GM19025 (cell line): ENCODE results near the gene MROH2B.

Experiments used
- ATAC-seq: cut with Tn5 transposase; IDR thresholded peaks from one replicate; pipeline ENCODE4 v1.9.1; 2021; ENCODE audit warnings: mild to moderate bottlenecking, low read depth, moderate library complexity; ENCODE audit not compliant: unreplicated experiment

Gene MROH2B

DNA sequence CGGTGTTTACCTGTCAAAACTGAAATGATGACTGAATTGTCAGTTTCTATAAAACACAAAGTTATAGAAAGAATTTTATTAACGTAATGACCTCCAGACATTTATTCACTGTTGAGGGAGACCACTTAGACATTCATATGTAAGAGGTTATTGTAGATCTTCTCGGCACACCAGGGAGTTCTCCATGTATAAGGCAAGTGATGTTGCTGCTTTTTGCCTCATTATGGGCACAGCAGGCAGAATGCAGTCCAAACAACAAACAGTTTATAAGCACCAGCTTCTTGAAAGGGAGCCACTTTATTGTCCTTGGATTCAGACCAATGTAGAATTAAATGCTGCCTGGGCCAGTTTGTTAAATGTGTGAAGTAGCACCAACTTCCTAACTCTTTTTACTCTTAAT, 95.1 kb downstream of the MROH2B start:
- no peak for ATAC-seq

DNA sequence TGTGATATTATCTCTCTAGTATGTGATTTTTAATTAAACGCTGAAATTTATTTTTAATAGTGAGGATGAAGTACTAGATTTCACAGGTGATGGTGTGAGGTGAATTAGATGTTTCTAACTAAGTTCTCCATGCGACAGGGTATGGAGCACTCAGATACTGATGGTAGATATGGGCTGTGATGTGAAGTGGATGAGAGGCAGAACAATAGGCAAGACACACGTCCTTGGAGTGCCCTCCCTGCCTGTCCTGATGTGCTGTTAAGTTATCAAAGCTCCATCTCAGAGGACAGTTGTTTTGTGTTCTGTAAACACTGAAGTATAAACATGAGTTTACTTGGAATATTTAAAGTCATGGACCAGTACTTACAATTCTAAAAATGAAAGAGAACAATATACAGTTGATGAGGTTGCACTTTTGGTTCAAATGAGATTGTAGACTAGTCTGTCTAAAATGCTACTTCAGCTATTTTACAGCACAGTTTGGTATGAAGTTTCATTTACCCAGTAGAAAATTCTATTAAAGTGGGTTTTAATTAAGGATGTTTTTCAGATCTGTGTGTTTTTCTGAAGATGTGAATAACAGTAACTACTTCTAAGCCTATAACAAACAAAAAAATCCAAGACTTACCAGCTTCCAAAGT, 97.7 kb downstream of the MROH2B start:
- ATAC-seq, result no peak

DNA sequence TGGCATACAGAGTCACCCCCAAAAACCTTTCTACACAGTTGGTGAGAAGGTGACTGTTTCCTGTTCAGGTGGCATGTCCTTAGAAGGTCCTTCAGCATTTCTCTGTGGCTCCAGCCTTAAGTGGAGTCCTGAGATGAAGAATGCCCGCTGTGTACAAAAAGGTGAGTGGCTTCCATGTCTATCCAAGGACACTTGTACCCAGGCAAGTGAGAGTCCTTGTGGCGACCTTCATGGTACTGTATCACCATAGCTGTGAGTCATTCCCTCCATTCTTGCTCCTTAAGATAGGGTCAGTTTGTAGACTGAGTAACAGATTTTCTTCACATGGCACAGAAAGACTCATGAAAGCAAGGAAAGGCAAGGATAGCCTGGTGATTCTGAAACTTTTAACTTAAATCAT, 98.7 kb downstream of the MROH2B start:
- ATAC-seq, result no peak

DNA sequence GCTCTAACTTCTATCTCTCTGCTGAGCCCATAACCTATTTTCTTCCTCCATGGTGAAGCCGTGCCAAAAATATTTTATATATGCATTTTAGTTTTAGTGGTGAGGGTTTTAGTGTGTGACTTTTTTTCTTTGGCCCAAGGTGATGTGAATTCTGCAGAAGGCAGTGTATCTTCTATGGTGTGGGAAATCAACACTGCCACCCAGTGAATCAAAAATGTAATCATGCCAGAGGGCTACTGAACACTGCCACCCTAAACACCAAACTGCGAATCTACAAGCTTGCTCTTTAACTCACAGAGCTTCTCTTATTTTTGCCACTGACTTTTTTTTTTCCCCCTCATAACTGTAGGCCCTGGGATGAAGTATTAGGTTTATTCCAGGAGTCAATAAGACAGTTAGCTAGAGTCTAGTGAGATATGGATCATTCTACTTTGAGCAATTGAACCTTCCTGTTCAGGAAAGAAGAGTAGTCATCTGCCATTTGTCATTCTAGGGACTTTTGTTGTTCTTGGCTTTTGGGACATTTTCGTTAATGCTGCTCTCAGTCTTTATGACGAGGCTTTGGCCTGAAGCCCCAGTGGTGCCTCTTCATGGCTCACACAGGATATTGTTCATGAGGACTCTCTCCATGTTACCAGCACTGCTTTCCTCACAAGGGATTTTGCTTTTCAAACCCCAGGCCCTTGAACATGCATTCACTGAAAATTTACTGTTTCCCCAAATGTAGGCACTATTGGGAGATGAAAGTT, 108.8 kb downstream of the MROH2B start:
- no peak for ATAC-seq

DNA sequence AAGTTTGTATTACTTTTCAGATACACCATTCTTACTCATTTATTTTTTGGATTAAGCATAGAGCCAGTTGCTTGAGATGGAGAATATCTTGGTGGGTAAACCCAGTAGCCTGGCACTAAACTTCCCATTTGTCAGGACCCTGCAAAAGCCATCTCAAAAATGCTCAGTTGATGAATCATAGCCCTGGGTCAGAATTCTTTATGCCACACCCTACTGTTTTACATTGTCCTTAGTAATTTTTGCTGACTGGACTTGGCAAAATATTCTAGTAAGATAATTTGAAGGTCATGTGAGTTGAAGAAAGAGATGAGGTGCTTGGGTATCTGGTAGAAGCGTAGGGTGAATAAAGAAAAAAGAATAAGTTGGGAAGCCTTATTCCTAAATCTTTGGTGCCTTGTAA, 111.1 kb downstream of the MROH2B start:
- ATAC-seq, result no peak

DNA sequence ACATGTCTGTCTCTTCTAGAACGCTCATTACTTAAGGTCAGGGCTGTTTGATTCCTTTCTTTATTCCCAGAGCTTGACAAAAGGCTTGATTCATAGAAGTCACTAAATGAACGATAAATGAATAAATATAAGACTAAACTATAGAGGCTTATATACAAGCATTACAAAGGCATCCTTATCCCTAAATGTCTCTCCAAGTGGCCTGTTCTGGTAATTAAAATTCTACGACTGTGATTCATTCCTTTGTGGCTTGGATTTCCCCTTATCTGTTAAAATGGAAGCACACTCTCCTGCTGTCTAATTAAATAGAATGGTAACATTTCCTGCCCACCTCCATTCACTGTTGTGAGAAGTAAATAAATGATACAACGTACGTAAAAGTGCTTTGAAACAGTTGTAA, 112.3 kb downstream of the MROH2B start:
- no peak for ATAC-seq

DNA sequence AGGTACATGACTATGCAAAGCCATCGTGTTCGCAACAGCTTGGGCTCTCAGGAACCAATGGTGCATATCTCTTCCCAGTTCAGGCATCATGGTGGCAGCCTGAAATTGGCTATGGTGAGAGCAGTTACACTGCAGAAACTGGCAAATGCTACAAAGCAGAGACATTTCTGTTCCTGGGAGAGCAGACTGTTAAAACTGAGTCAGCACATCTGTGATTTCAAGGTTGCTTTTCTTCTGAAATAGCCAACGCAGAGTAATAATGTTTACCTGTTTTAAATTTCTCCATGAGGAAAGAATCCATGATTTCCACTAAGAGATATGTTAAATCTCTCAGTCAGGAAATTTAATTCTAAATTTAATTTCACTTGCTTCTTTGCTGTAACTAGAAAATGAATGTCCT, 114.1 kb downstream of the MROH2B start:
- no peak for ATAC-seq

DNA sequence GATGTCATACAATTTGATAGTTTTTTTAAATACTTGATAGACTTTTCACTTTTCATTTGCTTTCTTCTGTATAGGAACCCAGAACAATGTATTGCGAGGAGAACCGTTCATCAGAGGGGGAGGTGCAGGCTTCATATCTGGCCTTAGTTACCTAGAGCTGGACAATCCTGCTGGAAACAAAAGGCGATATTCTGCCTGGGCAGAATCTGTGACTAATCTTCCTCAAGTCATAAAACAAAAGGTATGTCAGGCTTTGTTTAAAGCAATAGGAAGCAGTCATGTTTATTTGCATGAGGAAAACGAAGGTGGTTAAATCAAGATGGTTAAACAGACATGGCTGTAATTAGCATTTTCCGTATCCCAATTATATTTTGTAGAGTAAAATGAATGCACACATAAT, 115.8 kb downstream of the MROH2B start:
- no peak for ATAC-seq
